A549 (cell line): Measurements from ENCODE around the gene SPRTN.

Experiments
- CHD4 ChIP-seq: fragments of 200-600 bp; sonication (generic); IDR thresholded peaks from 2 replicates; pipeline ENCODE4 v1.6.1; 2016; ENCODE audit warnings: antibody characterized with exemption, mild to moderate bottlenecking, borderline replicate concordance
- POLR2A ChIP-seq: IDR thresholded peaks from 2 replicates; pipeline ENCODE4 v1.6.1; 2012; ENCODE audit warnings: mild to moderate bottlenecking, low read length
- RAD21 ChIP-seq, 2 experiments: fragments of >200 bp in 1 of 2; sonication (Bioruptor Twin) in 1 of 2; formaldehyde crosslinking in 1 of 2; IDR thresholded peaks in 1 of 2; conservative IDR thresholded peaks in 1 of 2; 2 replicates in 1 of 2; 3 replicates in 1 of 2; pipeline ENCODE4 v1.6.1; 2012 to 2018; ENCODE audit warnings: inconsistent platforms in 1 of 2
- SMC3 ChIP-seq: fragments of >200 bp; sonication (Bioruptor Twin); formaldehyde crosslinking; IDR thresholded peaks from 3 replicates; pipeline ENCODE4 v1.6.1; 2018; ENCODE audit warnings: inconsistent platforms
- TF ChIP-seq, protein P1 (sequence below): fragments of >200 bp; sonication (Bioruptor Twin); formaldehyde crosslinking; IDR thresholded peaks from 3 replicates; pipeline ENCODE4 v1.5.1; 2016
- TF ChIP-seq, protein P2 (sequence below): fragments of 150-350 bp; IDR thresholded peaks from 2 replicates; pipeline ENCODE4 v1.6.1; 2014; ENCODE audit warnings: low read depth, mild to moderate bottlenecking, low read length

DNA sequence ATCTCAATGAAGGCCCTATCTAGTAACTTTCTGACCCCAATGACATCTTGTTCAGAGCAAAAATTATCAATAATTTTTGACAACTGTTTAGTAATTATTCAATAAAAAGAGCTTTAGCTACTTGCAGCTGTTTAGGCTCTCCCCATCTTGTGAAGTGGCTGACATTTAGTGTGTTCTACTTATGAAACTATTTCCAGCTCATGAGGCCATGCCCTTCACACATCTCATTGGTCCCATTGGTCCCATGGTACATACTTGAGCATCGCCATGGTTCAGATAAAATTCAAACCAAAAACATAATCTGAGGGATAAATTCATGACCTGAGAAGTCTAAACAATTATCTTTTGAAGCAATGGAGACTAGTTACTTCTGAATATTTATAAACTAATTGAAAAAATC lies 24.2 kb downstream of the SPRTN start:
- TF ChIP-seq POLR2A, result no peak
- TF ChIP-seq, protein P1, sequence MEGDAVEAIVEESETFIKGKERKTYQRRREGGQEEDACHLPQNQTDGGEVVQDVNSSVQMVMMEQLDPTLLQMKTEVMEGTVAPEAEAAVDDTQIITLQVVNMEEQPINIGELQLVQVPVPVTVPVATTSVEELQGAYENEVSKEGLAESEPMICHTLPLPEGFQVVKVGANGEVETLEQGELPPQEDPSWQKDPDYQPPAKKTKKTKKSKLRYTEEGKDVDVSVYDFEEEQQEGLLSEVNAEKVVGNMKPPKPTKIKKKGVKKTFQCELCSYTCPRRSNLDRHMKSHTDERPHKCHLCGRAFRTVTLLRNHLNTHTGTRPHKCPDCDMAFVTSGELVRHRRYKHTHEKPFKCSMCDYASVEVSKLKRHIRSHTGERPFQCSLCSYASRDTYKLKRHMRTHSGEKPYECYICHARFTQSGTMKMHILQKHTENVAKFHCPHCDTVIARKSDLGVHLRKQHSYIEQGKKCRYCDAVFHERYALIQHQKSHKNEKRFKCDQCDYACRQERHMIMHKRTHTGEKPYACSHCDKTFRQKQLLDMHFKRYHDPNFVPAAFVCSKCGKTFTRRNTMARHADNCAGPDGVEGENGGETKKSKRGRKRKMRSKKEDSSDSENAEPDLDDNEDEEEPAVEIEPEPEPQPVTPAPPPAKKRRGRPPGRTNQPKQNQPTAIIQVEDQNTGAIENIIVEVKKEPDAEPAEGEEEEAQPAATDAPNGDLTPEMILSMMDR, result no peak
- no peak for TF ChIP-seq RAD21 (conservative IDR thresholded peaks at IDR 0.05 in 1 of 2, IDR thresholded peaks at IDR 0.05 in 1 of 2)
- TF ChIP-seq CHD4, result no peak
- TF ChIP-seq, protein P2, sequence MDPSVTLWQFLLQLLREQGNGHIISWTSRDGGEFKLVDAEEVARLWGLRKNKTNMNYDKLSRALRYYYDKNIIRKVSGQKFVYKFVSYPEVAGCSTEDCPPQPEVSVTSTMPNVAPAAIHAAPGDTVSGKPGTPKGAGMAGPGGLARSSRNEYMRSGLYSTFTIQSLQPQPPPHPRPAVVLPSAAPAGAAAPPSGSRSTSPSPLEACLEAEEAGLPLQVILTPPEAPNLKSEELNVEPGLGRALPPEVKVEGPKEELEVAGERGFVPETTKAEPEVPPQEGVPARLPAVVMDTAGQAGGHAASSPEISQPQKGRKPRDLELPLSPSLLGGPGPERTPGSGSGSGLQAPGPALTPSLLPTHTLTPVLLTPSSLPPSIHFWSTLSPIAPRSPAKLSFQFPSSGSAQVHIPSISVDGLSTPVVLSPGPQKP, result no peak
- no peak for TF ChIP-seq SMC3
